Measurements from ENCODE around the gene EIF4E2.

Gene EIF4E2

GRCh38 chr2:232542715-232543467, 7.6 kb upstream of the EIF4E2 start:
- no peak for TF ChIP-seq TEAD4 (IDR thresholded peaks at IDR 0.05)
- TF ChIP-seq TAF1 (IDR thresholded peaks at IDR 0.05; ENCODE audit: low read depth): no peak
- no peak for TF ChIP-seq CREB1 (IDR thresholded peaks at IDR 0.05; ENCODE audit: low read depth)
- no peak for TF ChIP-seq RAD21 (IDR thresholded peaks at IDR 0.05; ENCODE audit: low read depth)

- no peak for TF ChIP-seq EP300 (IDR thresholded peaks at IDR 0.05; ENCODE audit: borderline replicate concordance)
- no peak for TF ChIP-seq ZBTB7A (IDR thresholded peaks at IDR 0.05; ENCODE audit: low read depth)
- TF ChIP-seq TEAD4 (IDR thresholded peaks at IDR 0.05): no peak
- no peak for TF ChIP-seq TAF1 (IDR thresholded peaks at IDR 0.05; ENCODE audit: low read depth)
- TF ChIP-seq TCF12 (IDR thresholded peaks at IDR 0.05; ENCODE audit: low read depth): no peak
Measured at GRCh38 chr2:232543491-232543890, 7.0 kb upstream of the EIF4E2 start.

GRCh38 chr2:232543928-232544631, 6.4 kb upstream of the EIF4E2 start:
- TF ChIP-seq EP300 (IDR thresholded peaks at IDR 0.05; ENCODE audit: borderline replicate concordance): no peak
- TF ChIP-seq FOXM1 (IDR thresholded peaks at IDR 0.05; ENCODE audit: borderline replicate concordance, low read depth): no peak
- TF ChIP-seq REST (IDR thresholded peaks at IDR 0.05; ENCODE audit: low read depth): no peak
- no peak for TF ChIP-seq ZBTB7A (IDR thresholded peaks at IDR 0.05; ENCODE audit: low read depth)
- no peak for TF ChIP-seq NFIC (IDR thresholded peaks at IDR 0.05)
- TF ChIP-seq CREB1 (IDR thresholded peaks at IDR 0.05; ENCODE audit: low read depth): no peak
- TF ChIP-seq TEAD4 (IDR thresholded peaks at IDR 0.05): no peak
- TF ChIP-seq TAF1 (IDR thresholded peaks at IDR 0.05; ENCODE audit: low read depth): no peak

- no peak for TF ChIP-seq NFIC (IDR thresholded peaks at IDR 0.05)
- TF ChIP-seq RAD21 (IDR thresholded peaks at IDR 0.05; ENCODE audit: low read depth): no peak
- TF ChIP-seq EP300 (IDR thresholded peaks at IDR 0.05; ENCODE audit: borderline replicate concordance): no peak
- TF ChIP-seq EGR1 (IDR thresholded peaks at IDR 0.05): no peak
- no peak for TF ChIP-seq CEBPB (IDR thresholded peaks at IDR 0.05)
- no peak for TF ChIP-seq TCF12 (IDR thresholded peaks at IDR 0.05; ENCODE audit: low read depth)
- no peak for TF ChIP-seq YY1 (IDR thresholded peaks at IDR 0.05; ENCODE audit: low read depth)
- TF ChIP-seq MAX (IDR thresholded peaks at IDR 0.05): no peak
Measured at GRCh38 chr2:232544674-232545073, 5.8 kb upstream of the EIF4E2 start.

GRCh38 chr2:232545511-232546375, 4.7 kb upstream of the EIF4E2 start:
- TF ChIP-seq EGR1 (IDR thresholded peaks at IDR 0.05): no peak
- no peak for TF ChIP-seq RAD21 (IDR thresholded peaks at IDR 0.05; ENCODE audit: low read depth)
- TF ChIP-seq YY1 (IDR thresholded peaks at IDR 0.05; ENCODE audit: low read depth): no peak
- TF ChIP-seq CREB1 (IDR thresholded peaks at IDR 0.05; ENCODE audit: low read depth): no peak
- no peak for TF ChIP-seq CEBPB (IDR thresholded peaks at IDR 0.05)
- no peak for TF ChIP-seq EP300 (IDR thresholded peaks at IDR 0.05; ENCODE audit: borderline replicate concordance)
- no peak for TF ChIP-seq FOXM1 (IDR thresholded peaks at IDR 0.05; ENCODE audit: borderline replicate concordance, low read depth)
- no peak for TF ChIP-seq ZBTB7A (IDR thresholded peaks at IDR 0.05; ENCODE audit: low read depth)
- TF ChIP-seq TAF1 (IDR thresholded peaks at IDR 0.05; ENCODE audit: low read depth): no peak
- TF ChIP-seq REST (IDR thresholded peaks at IDR 0.05; ENCODE audit: low read depth): no peak
- no peak for TF ChIP-seq TEAD4 (IDR thresholded peaks at IDR 0.05)
- TF ChIP-seq TCF12 (IDR thresholded peaks at IDR 0.05; ENCODE audit: low read depth): no peak
- no peak for TF ChIP-seq USF1 (IDR thresholded peaks at IDR 0.05)
- no peak for TF ChIP-seq NFIC (IDR thresholded peaks at IDR 0.05)
- no peak for TF ChIP-seq MAX (IDR thresholded peaks at IDR 0.05)

Data from Ishikawa (cell line).